BLaER1 treated with 17β-estradiol and CSF1 and Interleukin-3, amounts not matched to agents 10 nM and 100 nM (cell line): ENCODE measurements around the gene ANKFY1.

ENCODE experiments used
- H3K27ac ChIP-seq, 11 experiments: shearing (Covaris generic); formaldehyde crosslinking; 2 replicates each; pipeline ENCODE4 v1.8.1; 2022
- H3K27me3 ChIP-seq, 11 experiments: shearing (Covaris generic); formaldehyde crosslinking; 2 replicates each; pipeline ENCODE4 v1.8.1; 2022
- H3K36me3 ChIP-seq, 11 experiments: shearing (Covaris generic); formaldehyde crosslinking; 2 replicates each; pipeline ENCODE4 v1.8.1; 2022
- H3K4me1 ChIP-seq, 10 experiments: shearing (Covaris generic); formaldehyde crosslinking; 2 replicates each; pipeline ENCODE4 v1.8.1; 2022
- H3K4me2 ChIP-seq, 11 experiments: shearing (Covaris generic); formaldehyde crosslinking; 2 replicates each; pipeline ENCODE4 v1.8.1; 2022
- H3K4me3 ChIP-seq, 10 experiments: shearing (Covaris generic); formaldehyde crosslinking; 2 replicates each; pipeline ENCODE4 v1.8.1; 2022
- H3K9ac ChIP-seq, 11 experiments: shearing (Covaris generic); formaldehyde crosslinking; 2 replicates each; pipeline ENCODE4 v1.8.1; 2022
- H3K9me3 ChIP-seq, 11 experiments: shearing (Covaris generic); formaldehyde crosslinking; replicated peaks in 1 of 11; 2 replicates each; pipeline ENCODE4 v1.8.1; 2022
- H4K20me1 ChIP-seq, 11 experiments: shearing (Covaris generic); formaldehyde crosslinking; 2 replicates each; pipeline ENCODE4 v1.8.1; 2022
- Cebpa-rat ChIP-seq, 11 experiments: shearing (Covaris generic); IDR thresholded peaks; 2 replicates each; pipeline ENCODE4 v1.8.1; 2022

The ANKFY1 gene

DNA sequence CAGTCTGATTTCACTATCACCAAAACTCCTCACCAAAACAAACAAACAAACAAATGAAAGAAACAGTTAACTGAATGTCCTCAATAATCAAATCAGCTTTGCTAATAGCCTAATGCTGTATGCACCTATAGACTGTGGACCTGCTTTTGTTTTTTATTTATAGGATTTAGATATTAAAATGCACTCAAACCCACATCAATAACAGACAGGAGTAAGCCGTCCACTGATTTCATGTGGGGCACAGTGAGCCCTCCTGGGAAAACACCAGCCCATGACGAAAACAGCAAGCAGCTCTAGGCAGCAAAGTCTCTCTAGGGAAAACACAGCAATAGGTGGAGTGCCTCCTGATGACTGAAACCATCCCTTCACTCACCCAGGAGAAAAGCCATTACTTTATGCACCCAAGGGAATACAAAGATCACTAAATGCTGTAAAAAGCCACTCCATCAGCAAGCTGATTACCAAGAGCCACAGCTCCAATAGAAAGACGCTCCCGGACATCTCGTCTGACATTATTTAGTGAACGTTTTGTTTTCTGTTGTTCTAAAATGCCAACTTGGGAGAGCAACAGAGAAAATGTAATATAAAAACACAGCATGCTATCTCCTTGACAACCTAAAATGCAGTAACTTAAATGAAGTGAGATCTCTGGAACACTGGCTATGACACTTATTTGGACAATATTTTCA is 47.8 kb downstream of the ANKFY1 start:
- Histone ChIP-seq H3K36me3 (peaks cover 37 to 92% (median 68%) of the 10 kb centered on the region in 11 experiments; a peak in 21 of 22 replicates), H3K27me3 (peaks cover 0 to 21% (median 0%) of the 10 kb centered on the region in 11 experiments; a peak in 3 of 22 replicates), H3K27ac (no peak overlapping the region), H3K4me3 (no peak overlapping the region), H3K4me2 (peak overlapping the region in 7 of 11 experiments; percentile 18 to 65 (median 51); a peak in 14 of 22 replicates), H3K9me3 (no peaks in the 10 kb centered on the region), H4K20me1 (peaks cover 8 to 95% (median 71%) of the 10 kb centered on the region in 11 experiments), H3K9ac (peak overlapping the region in 5 of 11 experiments; percentile 2 to 46 (median 36); a peak in 4 of 22 replicates), H3K4me1 (peaks cover 0 to 30% (median 15%) of the 10 kb centered on the region in 10 experiments; a peak in 16 of 20 replicates)
- no peak for TF ChIP-seq Cebpa-rat (IDR thresholded peaks at IDR 0.05)

DNA sequence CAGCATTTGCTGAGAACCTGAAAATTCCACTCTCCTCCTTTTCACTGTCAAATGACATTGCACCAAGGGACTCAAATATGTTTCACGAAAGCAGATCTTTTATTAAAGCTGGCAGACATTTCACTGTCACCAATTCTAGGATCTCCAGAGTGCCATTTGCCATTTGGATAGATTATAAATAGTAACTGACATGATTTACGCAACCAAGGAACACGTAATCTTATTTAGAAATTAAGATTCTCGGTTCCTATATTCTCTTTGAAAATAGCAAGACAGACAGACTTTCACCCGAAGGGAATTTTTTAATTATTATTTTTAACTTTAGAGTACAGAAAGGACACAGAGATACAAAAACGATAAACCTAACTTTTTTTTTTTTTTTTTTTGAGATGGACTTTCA is 49.6 kb downstream of the ANKFY1 start:
- Histone ChIP-seq H4K20me1 (peaks cover 12 to 95% (median 80%) of the 10 kb centered on the region in 11 experiments), H3K27ac (no peak overlapping the region), H3K9ac (no peak overlapping the region), H3K4me1 (peaks cover 0 to 30% (median 15%) of the 10 kb centered on the region in 10 experiments; a peak in 16 of 20 replicates), H3K4me3 (no peak overlapping the region), H3K4me2 (peak overlapping the region in 5 of 11 experiments; percentile 3 to 52 (median 15); a peak in 4 of 22 replicates), H3K27me3 (peaks cover 0 to 39% (median 0%) of the 10 kb centered on the region in 11 experiments; a peak in 8 of 22 replicates), H3K9me3 (no peaks in the 10 kb centered on the region), H3K36me3 (peaks cover 52 to 94% (median 77%) of the 10 kb centered on the region in 11 experiments)
- TF ChIP-seq Cebpa-rat (IDR thresholded peaks at IDR 0.05), result no peak

DNA sequence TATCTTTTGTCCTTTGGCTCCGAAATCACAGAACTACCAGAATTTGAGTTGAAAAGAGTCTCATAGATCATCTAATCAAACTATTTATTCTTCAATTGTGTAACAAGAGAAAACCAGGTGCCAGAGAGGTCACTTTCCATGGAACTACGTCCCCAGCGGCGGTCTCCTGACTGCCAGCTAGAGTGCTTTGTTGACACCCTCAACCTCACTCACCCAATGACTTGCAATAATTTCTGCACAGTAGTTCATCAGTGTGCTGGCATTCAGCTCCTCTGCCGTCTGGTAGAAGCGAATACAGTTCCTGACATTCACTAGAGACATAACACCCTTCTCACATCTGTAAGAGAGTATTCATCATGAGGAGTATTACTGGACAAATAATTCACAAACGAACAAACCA is 54.2 kb downstream of the ANKFY1 start:
- Histone ChIP-seq H3K9ac (no peak overlapping the region), H3K27ac (no peak overlapping the region), H3K36me3 (peaks cover 84 to 100% (median 95%) of the 10 kb centered on the region in 11 experiments), H4K20me1 (peaks cover 45 to 100% (median 100%) of the 10 kb centered on the region in 11 experiments), H3K27me3 (peaks cover 0 to 77% (median 0%) of the 10 kb centered on the region in 11 experiments; a peak in 8 of 22 replicates), H3K9me3 (no peaks in the 10 kb centered on the region), H3K4me2 (no peak overlapping the region), H3K4me3 (no peak overlapping the region), H3K4me1 (peaks cover 11 to 30% (median 19%) of the 10 kb centered on the region in 10 experiments)
- no peak for TF ChIP-seq Cebpa-rat (IDR thresholded peaks at IDR 0.05)

DNA sequence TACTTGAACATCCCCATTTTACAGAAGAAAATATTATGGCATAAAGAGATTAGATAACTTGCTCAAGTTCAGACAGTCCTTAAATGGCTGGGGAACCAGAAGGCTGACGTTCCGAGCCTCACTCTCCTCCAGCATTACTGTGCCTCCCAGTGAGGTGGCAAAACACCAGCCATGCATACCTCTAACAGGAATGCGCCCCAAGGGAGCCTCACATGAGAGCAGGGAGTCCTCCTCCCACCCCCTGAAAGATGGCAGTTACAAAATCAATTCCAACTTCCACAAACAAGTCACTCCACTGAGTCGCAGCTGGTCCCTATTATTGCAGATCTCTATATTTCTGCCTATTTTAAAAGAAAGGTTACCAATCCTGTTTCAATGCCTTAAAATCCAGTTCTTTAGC is 55.5 kb downstream of the ANKFY1 start:
- Histone ChIP-seq H3K27ac (no peak overlapping the region), H3K9ac (no peak overlapping the region), H3K36me3 (peaks cover 84 to 100% (median 95%) of the 10 kb centered on the region in 11 experiments), H3K4me3 (no peak overlapping the region), H3K9me3 (no peaks in the 10 kb centered on the region), H3K4me2 (peak overlapping the region in 7 of 11 experiments; percentile 9 to 60 (median 55); a peak in 7 of 22 replicates), H3K27me3 (peaks cover 0 to 89% (median 0%) of the 10 kb centered on the region in 11 experiments; a peak in 8 of 22 replicates), H4K20me1 (peaks cover 45 to 100% (median 99%) of the 10 kb centered on the region in 11 experiments), H3K4me1 (peaks cover 11 to 21% (median 17%) of the 10 kb centered on the region in 10 experiments)
- TF ChIP-seq Cebpa-rat (IDR thresholded peaks at IDR 0.05), result no peak

DNA sequence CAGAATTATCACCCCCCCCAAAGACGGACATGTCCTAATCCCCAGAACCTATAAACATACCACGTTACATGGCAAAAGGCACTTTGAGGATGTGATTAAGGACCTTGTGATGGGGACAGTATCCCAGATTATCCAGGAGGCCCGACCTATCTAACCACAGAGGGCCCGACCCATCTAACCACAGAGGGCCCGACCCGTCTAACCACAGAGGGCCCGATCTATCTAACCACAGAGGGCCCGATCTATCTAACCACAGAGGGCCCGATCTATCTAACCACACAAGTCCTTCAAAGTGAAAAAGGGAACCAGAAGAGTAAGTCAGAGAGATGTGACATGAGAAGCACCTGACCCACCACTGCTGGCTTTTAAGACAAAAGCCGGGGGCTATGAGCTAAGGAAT is 56.8 kb downstream of the ANKFY1 start:
- peak overlapping the region; percentile 8 to 60 (median 48); a peak in 19 of 22 replicates for H3K4me2 ChIP-seq
- peaks cover 77 to 98% (median 91%) of the 10 kb centered on the region in 11 experiments for H3K36me3 ChIP-seq
- H3K4me3 ChIP-seq, result no peak overlapping the region
- TF ChIP-seq Cebpa-rat (IDR thresholded peaks at IDR 0.05), result no peak
- H3K9ac ChIP-seq, result no peak overlapping the region
- no peak overlapping the region for H3K27ac ChIP-seq
- no peaks in the 10 kb centered on the region for H3K9me3 ChIP-seq
- peaks cover 45 to 99% (median 91%) of the 10 kb centered on the region in 11 experiments for H4K20me1 ChIP-seq
- H3K4me1 ChIP-seq, result peaks cover 11 to 21% (median 17%) of the 10 kb centered on the region in 10 experiments
- peaks cover 0 to 82% (median 0%) of the 10 kb centered on the region in 11 experiments; a peak in 8 of 22 replicates for H3K27me3 ChIP-seq

DNA sequence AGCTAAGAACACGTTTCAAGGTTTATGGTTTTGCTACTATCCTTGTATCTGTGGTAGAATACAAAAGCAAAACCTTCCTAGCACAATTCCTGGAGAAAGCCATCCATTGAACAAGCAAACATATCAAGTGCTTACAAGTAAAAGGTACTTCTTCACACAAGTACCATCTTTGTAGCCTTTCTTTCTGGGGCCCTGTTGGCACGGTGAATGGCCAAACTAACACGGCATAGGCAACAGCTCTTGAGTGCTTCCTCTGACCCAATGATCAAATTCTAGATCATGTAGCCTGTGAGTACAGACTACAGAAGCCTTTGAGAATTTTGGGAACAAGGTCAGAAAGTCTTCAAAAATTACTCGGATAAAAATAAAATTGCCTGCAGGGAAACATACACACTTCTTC is 57.9 kb downstream of the ANKFY1 start:
- H3K9me3 ChIP-seq, result no peaks in the 10 kb centered on the region
- peaks cover 0 to 84% (median 0%) of the 10 kb centered on the region in 11 experiments; a peak in 8 of 22 replicates for H3K27me3 ChIP-seq
- H3K4me3 ChIP-seq, result no peak overlapping the region
- peaks cover 81 to 98% (median 91%) of the 10 kb centered on the region in 11 experiments for H3K36me3 ChIP-seq
- no peak overlapping the region for H3K4me2 ChIP-seq
- H3K27ac ChIP-seq, result no peak overlapping the region
- H3K4me1 ChIP-seq, result peaks cover 11 to 21% (median 17%) of the 10 kb centered on the region in 10 experiments
- no peak overlapping the region for H3K9ac ChIP-seq
- H4K20me1 ChIP-seq, result peaks cover 45 to 99% (median 91%) of the 10 kb centered on the region in 11 experiments
- TF ChIP-seq Cebpa-rat (IDR thresholded peaks at IDR 0.05), result no peak

DNA sequence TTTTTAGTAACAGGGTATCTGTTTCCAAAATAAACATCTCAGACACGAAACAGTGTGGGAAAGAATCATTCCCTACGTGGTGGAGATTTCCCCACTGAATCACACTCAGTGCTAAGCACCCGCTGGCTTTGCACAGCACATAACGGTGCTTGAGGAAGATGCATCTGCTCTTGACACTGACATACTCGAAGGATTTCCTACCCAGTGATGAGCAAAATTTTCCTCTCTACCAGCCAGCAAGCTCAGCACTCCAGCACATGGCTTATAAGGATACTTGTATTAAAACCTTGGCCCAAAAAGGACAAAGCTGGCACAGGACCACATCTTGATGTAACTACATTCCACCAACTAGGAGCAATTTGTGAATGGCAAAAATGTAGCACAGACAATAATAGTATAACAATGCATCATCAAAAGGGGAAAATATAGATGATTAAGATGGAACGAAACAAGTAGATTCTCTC is 59.0 kb downstream of the ANKFY1 start:
- Histone ChIP-seq H3K9me3 (no peaks in the 10 kb centered on the region), H3K9ac (no peak overlapping the region), H3K36me3 (peaks cover 83 to 98% (median 91%) of the 10 kb centered on the region in 11 experiments), H4K20me1 (peaks cover 51 to 99% (median 90%) of the 10 kb centered on the region in 11 experiments), H3K27me3 (peaks cover 0 to 79% (median 0%) of the 10 kb centered on the region in 11 experiments; a peak in 8 of 22 replicates), H3K4me1 (peaks cover 11 to 26% (median 18%) of the 10 kb centered on the region in 10 experiments), H3K4me3 (no peak overlapping the region), H3K27ac (no peak overlapping the region), H3K4me2 (no peak overlapping the region)
- TF ChIP-seq Cebpa-rat (IDR thresholded peaks at IDR 0.05), result no peak

DNA sequence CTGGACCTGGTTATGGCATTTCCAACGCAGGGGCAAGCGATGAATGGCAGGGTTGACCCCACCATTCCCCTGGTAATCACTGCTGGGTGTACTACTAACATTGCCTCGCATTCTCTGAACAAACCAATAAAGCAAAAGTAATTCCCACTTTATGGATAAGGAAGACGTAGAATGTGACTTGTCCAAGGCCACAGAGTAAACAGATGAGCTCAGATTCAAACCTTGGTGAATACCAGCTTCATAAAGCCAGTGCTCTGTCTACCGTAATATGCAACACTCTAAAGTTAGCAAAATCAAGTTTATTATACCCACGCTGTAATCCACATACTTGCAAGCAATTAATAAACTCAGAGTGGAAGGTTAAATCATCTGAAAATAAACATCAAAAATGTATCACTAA is 59.6 kb downstream of the ANKFY1 start:
- H3K9ac ChIP-seq, result no peak overlapping the region
- no peaks in the 10 kb centered on the region for H3K9me3 ChIP-seq
- no peak overlapping the region for H3K4me2 ChIP-seq
- peaks cover 0 to 73% (median 0%) of the 10 kb centered on the region in 11 experiments; a peak in 8 of 22 replicates for H3K27me3 ChIP-seq
- peaks cover 47 to 99% (median 87%) of the 10 kb centered on the region in 11 experiments for H4K20me1 ChIP-seq
- H3K27ac ChIP-seq, result no peak overlapping the region
- no peak overlapping the region for H3K4me3 ChIP-seq
- peaks cover 11 to 26% (median 18%) of the 10 kb centered on the region in 10 experiments for H3K4me1 ChIP-seq
- peaks cover 80 to 97% (median 90%) of the 10 kb centered on the region in 11 experiments for H3K36me3 ChIP-seq
- TF ChIP-seq Cebpa-rat (IDR thresholded peaks at IDR 0.05), result no peak

DNA sequence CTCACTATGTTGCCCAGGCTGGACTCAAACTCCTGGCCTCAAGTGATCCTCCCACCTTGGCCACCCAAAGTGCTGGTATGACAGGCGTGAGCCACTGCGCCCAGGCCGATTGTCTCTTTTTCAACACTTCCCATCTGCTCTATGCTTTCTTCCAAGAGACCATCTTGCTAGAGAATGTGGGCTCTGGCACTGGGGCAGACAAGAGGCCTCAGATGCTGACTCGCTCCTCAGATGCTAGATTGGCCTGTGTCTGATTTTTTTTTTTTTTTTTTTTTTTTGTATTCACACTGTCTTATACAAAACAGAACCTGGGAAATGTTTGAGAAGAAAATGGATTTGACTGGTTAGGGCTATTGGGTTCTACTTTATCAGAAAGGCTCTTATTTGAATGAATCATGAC is 62.6 kb downstream of the ANKFY1 start:
- Histone ChIP-seq H4K20me1 (peaks cover 18 to 99% (median 70%) of the 10 kb centered on the region in 11 experiments; a peak in 21 of 22 replicates), H3K4me2 (no peak overlapping the region), H3K4me3 (no peak overlapping the region), H3K9ac (no peak overlapping the region), H3K27ac (no peak overlapping the region), H3K9me3 (no peaks in the 10 kb centered on the region), H3K36me3 (peaks cover 84 to 97% (median 91%) of the 10 kb centered on the region in 11 experiments), H3K4me1 (peaks cover 0 to 6% (median 0%) of the 10 kb centered on the region in 10 experiments; a peak in 1 of 20 replicates), H3K27me3 (peaks cover 0 to 51% (median 0%) of the 10 kb centered on the region in 11 experiments; a peak in 7 of 22 replicates)
- no peak for TF ChIP-seq Cebpa-rat (IDR thresholded peaks at IDR 0.05)
